Colonic mucosa (tissue), 4 donors: Measurements from ENCODE around the gene NAA10. TPM values are rescaled to one million over a fixed set of nuclear protein-coding genes. Genes with fewer than 3 reads are reported as not detected.

ENCODE experiments used
- DNase-seq: peaks from one replicate; pipeline ENCODE4 v3.0.0-alpha.2; 2020
- H3K27ac ChIP-seq: fragments of 200-600 bp; one replicate; pipeline ENCODE4 v1.8.0; 2021
- H3K27me3 ChIP-seq: fragments of 200-600 bp; one replicate; pipeline ENCODE4 v1.8.0; 2021
- H3K36me3 ChIP-seq: fragments of 200-600 bp; one replicate; pipeline ENCODE4 v1.8.0; 2021
- H3K4me1 ChIP-seq: fragments of 200-600 bp; one replicate; pipeline ENCODE4 v1.8.0; 2021; ENCODE audit warnings: mild to moderate bottlenecking
- H3K4me3 ChIP-seq: fragments of 200-600 bp; one replicate; pipeline ENCODE4 v1.8.0; 2021
- H3K9ac ChIP-seq, 2 donors: one replicate each; pipeline ENCODE4 v1.7.0; 2013; ENCODE audit warnings: control low read depth in 2 of 2, low read depth in 2 of 2, low read length in 2 of 2
- H3K9me3 ChIP-seq: fragments of 200-600 bp; one replicate; pipeline ENCODE4 v1.8.0; 2021
- intact Hi-C: fragments of 100-400 bp; cut with DNase I; formaldehyde crosslinking; loops from one replicate; pipeline ENCODE4 v1.14.1; 2022
- total RNA-seq, 2 donors: library from RNA; stranded (reverse); fragmentation: NEBNext Ultra II Directional in 1 of 2; extraction: Animal tissue kit (Norgen Biotek cat#: 25700) in 1 of 2; gene quantifications; one replicate each; pipeline ENCODE4 v1.2.1, GENCODE V29; 2021
- TF ChIP-seq, protein P1 (sequence below): fragments of 200-600 bp; IDR thresholded peaks from one replicate; pipeline ENCODE4 v1.8.0; 2022; ENCODE audit warnings: antibody characterized with exemption, mild to moderate bottlenecking
- donor health status: healthy.
- donor health status: DM: no; HTN: no; CAD: no.
- donor health status: DM: no; HTN: no; CAD: no.

The NAA10 gene
- total RNA-seq, 2 donors from 2014 or later = 55.9 to 115 TPM

DNA sequence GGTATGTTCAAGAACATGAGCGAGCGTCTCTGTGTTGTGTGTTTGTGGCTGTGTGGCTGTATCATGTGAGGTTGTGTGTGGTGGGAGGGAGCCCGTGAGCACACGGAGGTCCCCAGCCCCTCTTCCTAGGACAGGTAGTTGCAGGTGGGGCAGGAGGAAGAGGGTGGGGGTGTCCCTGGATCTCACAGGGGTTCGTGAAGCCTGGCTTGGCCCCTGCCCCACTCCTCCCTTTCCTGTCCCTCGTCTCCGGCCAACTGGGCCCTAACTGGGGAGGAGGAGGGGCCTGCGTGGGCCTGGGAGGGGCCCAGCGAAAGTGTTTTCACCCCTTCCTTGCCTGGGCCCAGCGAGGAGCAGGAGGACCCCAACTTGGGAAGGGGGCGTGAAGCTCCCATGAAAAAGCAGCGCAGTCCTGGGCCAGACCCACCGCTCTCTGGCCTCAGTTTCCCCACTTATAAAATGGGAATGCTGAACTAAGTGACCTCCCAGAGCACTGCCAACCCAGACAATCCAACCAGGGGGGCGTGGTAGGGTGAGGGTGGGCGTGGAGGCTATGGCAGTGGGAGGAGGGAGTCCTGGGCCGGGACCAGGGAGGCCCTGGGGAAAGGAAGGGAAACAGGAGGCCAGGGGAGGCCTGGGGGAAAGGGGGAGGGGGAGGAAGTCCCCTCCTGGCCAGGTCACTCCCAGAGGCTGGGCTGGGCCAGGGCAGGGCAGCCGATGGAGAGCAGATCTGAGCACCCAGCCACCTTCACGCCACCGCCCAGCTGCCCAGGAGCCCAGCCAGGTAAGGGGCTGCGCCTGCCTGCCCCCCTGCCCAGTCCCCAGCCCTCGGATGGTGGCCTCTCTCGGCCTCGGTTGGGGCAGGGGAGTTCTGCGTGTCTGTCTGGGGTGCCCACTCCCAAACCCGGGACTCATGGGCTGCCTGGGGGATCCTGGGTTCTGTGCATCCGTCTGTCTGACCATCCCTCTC lies 30.6 kb downstream of the NAA10 start, which contains the start of gene AVPR2:
Gene AVPR2 (plus strand): TSS at position 683 of the 967 bp plus-strand sequence. CDS start 473 bp downstream, outside the sequence.
- Histone ChIP-seq H3K27me3 (no peaks in the 10 kb centered on the region), H3K9ac (no peak within 1 kb of the TSS), H3K36me3 (no peaks in the 10 kb centered on the region), H3K9me3 (no peaks in the 10 kb centered on the region), H3K4me1 (no peaks in the 10 kb centered on the region), H3K4me3 (no peak within 1 kb of the TSS), H3K27ac (no peak within 1 kb of the TSS)
- no peak for DNase-seq
- intact Hi-C loops = no loop called here
- TF ChIP-seq, protein P1, sequence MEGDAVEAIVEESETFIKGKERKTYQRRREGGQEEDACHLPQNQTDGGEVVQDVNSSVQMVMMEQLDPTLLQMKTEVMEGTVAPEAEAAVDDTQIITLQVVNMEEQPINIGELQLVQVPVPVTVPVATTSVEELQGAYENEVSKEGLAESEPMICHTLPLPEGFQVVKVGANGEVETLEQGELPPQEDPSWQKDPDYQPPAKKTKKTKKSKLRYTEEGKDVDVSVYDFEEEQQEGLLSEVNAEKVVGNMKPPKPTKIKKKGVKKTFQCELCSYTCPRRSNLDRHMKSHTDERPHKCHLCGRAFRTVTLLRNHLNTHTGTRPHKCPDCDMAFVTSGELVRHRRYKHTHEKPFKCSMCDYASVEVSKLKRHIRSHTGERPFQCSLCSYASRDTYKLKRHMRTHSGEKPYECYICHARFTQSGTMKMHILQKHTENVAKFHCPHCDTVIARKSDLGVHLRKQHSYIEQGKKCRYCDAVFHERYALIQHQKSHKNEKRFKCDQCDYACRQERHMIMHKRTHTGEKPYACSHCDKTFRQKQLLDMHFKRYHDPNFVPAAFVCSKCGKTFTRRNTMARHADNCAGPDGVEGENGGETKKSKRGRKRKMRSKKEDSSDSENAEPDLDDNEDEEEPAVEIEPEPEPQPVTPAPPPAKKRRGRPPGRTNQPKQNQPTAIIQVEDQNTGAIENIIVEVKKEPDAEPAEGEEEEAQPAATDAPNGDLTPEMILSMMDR = no peak

DNA sequence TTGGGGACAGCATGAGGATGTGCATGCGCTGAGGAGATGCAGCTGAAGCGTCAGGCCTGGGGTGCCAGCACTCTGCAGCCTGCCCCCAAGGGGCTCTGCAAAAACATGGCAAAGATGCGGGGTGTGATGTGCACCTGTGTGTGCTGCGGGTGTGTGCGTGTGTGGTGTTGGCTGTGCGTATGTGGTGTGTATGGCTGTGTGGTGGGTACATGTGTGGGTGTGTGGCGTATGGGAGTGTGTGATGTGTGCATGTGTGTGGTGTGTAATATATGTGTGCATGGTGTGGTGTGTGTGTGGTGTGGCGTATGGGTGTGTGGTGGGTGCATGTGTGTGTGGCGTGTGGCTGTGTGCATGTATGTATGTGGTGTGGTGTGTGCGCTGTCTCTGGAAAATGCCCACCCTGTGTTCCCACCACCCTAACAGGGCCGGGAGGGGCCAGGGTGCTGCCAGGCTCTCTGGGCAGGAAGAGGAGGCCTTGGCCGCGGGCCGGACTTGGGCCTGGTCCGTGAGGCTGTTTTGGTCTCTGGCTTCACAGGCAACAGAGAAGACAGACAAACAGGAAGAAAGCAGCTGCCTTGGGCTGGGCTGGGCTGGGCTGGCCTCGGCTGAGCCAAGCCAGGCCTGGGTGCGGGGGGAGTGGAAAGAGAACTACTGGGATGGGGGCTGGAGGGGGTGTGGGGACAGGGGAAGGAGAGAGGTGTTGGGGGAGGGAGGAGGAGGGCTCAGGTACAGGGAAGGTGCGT lies 31.4 kb downstream of the NAA10 start:
- intact Hi-C loops = no loop called here
- H3K4me1 ChIP-seq = no peaks in the 10 kb centered on the region
- H3K27ac ChIP-seq = no peak overlapping the region
- H3K4me3 ChIP-seq = no peak overlapping the region
- TF ChIP-seq, protein P1 = no peak
- no peaks in the 10 kb centered on the region for H3K9me3 ChIP-seq
- H3K27me3 ChIP-seq = no peaks in the 10 kb centered on the region
- H3K36me3 ChIP-seq = no peaks in the 10 kb centered on the region
- H3K9ac ChIP-seq = no peak overlapping the region
- DNase-seq = no peak

DNA sequence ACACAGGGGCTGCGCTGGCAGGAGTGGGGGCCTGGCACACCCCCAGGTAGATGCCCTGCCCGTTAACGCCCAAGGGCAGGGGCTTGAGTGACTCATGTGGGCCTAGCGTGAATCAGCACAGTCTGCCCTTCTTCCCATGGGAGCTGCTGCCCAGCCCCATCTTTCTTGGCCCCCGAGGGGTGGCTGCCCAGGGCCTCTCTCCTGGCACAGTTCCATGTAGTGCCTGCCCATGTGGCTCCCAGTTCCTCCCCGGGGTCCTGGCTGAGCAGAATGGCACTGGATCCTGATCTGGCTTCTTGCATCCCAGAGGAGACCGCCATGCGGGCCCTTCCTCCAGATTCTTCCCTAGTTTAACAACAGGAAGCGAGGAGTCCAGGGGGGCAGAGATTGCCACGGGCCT lies 32.5 kb downstream of the NAA10 start:
- Histone ChIP-seq H3K9me3 (no peaks in the 10 kb centered on the region), H3K9ac (no peak overlapping the region), H3K27ac (no peak overlapping the region), H3K36me3 (no peaks in the 10 kb centered on the region), H3K4me3 (no peak overlapping the region), H3K4me1 (no peaks in the 10 kb centered on the region), H3K27me3 (no peaks in the 10 kb centered on the region)
- DNase-seq = no peak
- TF ChIP-seq, protein P1 = no peak
- intact Hi-C loops = no loop called here

DNA sequence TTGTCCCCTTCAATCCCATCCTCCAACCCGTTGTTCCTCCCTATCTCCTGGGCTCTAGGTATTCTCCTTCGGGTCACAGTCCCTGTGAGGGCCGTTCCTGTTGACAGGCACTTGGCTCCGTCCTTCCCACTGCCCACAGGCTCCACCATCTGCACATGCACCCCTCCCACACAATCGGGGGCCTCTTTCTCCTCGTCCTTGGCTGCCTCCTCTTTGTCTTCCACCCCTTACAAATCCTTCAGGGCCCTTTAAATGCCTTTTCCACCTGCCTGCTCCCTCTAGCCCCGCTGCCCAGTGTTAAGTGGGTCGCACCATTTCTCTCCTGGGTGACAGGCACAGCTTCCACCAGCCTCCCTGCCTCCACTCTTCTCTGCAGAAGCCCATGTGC lies 33.1 kb downstream of the NAA10 start:
- H3K4me3 ChIP-seq = no peak overlapping the region
- no peak overlapping the region for H3K9ac ChIP-seq
- H3K27ac ChIP-seq = no peak overlapping the region
- H3K27me3 ChIP-seq = no peaks in the 10 kb centered on the region
- no peaks in the 10 kb centered on the region for H3K9me3 ChIP-seq
- intact Hi-C loops = no loop called here
- H3K4me1 ChIP-seq = no peaks in the 10 kb centered on the region
- no peak for DNase-seq
- no peaks in the 10 kb centered on the region for H3K36me3 ChIP-seq
- TF ChIP-seq, protein P1 = no peak

DNA sequence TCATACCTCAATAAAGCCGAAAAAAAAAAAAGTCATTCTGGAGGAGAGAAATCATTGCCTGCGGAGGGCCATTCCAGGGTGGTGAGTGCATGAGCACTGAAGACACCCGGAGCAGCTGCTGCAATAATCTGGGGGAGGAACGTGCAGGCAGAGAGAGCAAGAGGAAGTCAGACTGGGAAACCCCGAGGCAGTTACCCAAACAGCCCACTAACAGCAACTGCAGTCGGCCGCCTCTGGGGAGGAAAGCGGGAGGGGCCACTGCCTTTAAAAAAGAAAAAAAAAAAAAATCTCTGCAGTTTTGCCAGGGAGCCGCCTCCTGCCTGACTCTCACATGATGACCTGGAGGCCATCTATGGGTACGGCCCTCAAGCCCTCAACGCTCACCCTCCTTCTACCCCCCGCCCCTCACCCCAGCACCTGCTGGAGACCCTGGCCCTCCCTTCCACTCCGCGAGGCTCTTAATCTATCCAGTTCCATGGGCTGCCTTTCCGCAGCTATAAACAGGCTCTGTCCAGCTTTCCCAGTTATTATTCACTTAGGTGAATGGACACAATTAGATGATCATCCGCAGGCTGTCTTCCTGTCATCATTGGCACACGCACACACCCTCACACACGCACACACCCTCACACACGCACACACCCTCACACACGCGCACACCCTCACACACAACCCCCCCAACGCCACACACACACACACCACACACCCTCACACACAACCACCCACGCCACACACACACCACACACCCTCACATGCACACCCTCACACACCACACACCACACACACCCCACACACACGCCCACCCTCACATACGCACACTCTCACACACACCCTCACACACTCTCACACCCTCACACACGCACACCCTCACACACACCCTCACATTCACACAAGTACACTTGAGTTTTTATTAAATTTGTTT lies 33.7 kb downstream of the NAA10 start:
- no peak overlapping the region for H3K9ac ChIP-seq
- H3K4me3 ChIP-seq = no peak overlapping the region
- H3K27ac ChIP-seq = no peak overlapping the region
- no peaks in the 10 kb centered on the region for H3K36me3 ChIP-seq
- DNase-seq = peak; percentile 53
- TF ChIP-seq, protein P1 = no peak
- intact Hi-C loops = no loop called here
- no peaks in the 10 kb centered on the region for H3K9me3 ChIP-seq
- H3K4me1 ChIP-seq = no peaks in the 10 kb centered on the region
- H3K27me3 ChIP-seq = no peaks in the 10 kb centered on the region
